Spleen (tissue), 7 donors: ENCODE results near the gene AQP4.

Experiments
- CTCF ChIP-seq, 11 experiments: fragments of 200-600 bp in 7 of 11; fragments of 450-650 bp in 4 of 11; sonication (generic) in 4 of 11; IDR thresholded peaks in 8 of 11; conservative IDR thresholded peaks in 3 of 11; 1 replicate in 7 of 11; 2 replicates in 4 of 11; pipeline versions ENCODE4 v1.4.0 to v1.8.0; 2016 to 2021; ENCODE audit warnings: antibody characterized with exemption in 11 of 11, inconsistent platforms in 4 of 11, mild to moderate bottlenecking in 1 of 11
- POLR2A ChIP-seq, 3 donors: fragments of 450-650 bp; IDR thresholded peaks; one replicate each; pipeline ENCODE4 v1.5.1; 2017; ENCODE audit warnings: antibody characterized with exemption in 3 of 3, mild to moderate bottlenecking in 1 of 3
- donor health status: DM: no; HTN: no; CAD: no; lungs with moderate emphysema.
- donor health status: DM: no; HTN: no; CAD: no.
- donor health status: DM: no; HTN: no; CAD: no.

GRCh38 chr18:26869640-26870039 lies 4.1 kb upstream of the AQP4 start:
- no peak for TF ChIP-seq CTCF (IDR thresholded peaks at IDR 0.05 in 8 of 11, conservative IDR thresholded peaks at IDR 0.05 in 3 of 11)
- no peak for TF ChIP-seq POLR2A (IDR thresholded peaks at IDR 0.05)
